Dermis microvascular lymphatic vessel endothelial cell (primary cell): Measurements from ENCODE around the gene KRTAP16-1. TPM values are rescaled to one million over a fixed set of nuclear protein-coding genes. Genes with fewer than 3 reads are reported as not detected.

ENCODE experiments used
- DNase-seq, 2 donors: peaks; one replicate each; pipeline versions ENCODE4 v3.0.0 to v3.0.0-alpha.2; 2010; ENCODE audit warnings: low read depth in 2 of 2
- total RNA-seq: library from RNA; depleted of rRNA; stranded (reverse); fragments of >200 nt; gene quantifications from 2 replicates; pipeline ENCODE4 v1.2.1, GENCODE V29; 2014

Gene KRTAP16-1
- total RNA-seq, 1 donor from 2014 or later: not detected

GRCh38 chr17:41329279-41329948 lies 20.3 kb upstream of the KRTAP16-1 start:
- peak; percentile 9 to 50 for DNase-seq

GRCh38 chr17:41328207-41328606 lies 19.1 kb upstream of the KRTAP16-1 start:
- no peak for DNase-seq

- no peak for DNase-seq
Observed at GRCh38 chr17:41327411-41328120, 18.5 kb upstream of the KRTAP16-1 start.

GRCh38 chr17:41326173-41327145 lies 17.4 kb upstream of the KRTAP16-1 start:
- DNase-seq: no peak

GRCh38 chr17:41325611-41326010 lies 16.5 kb upstream of the KRTAP16-1 start:
- no peak for DNase-seq

- DNase-seq: no peak
Observed at GRCh38 chr17:41325126-41325525, 16.0 kb upstream of the KRTAP16-1 start.

GRCh38 chr17:41324180-41325075 lies 15.3 kb upstream of the KRTAP16-1 start:
- DNase-seq: no peak

GRCh38 chr17:41322903-41323895 lies 14.1 kb upstream of the KRTAP16-1 start:
- no peak for DNase-seq

- DNase-seq: peak; percentile 23 to 56
Observed at GRCh38 chr17:41322094-41322902, 13.2 kb upstream of the KRTAP16-1 start.

GRCh38 chr17:41318231-41318630 lies 9.1 kb upstream of the KRTAP16-1 start:
- DNase-seq: no peak

- DNase-seq: no peak
Observed at GRCh38 chr17:41315814-41316445, 6.8 kb upstream of the KRTAP16-1 start.

- no peak for DNase-seq
Observed at GRCh38 chr17:41315204-41315794, 6.2 kb upstream of the KRTAP16-1 start, which contains the start of gene KRTAP17-1. Gene KRTAP17-1, minus strand, starts transcription at chr17:41315710. Its CDS starts 60 bp downstream, at chr17:41315650.

- no peak for DNase-seq
Observed at GRCh38 chr17:41311111-41311510, 2.0 kb upstream of the KRTAP16-1 start.

GRCh38 chr17:41308251-41308917 lies 725 bp downstream of the KRTAP16-1 start:
- no peak for DNase-seq

- DNase-seq: no peak
Observed at GRCh38 chr17:41307647-41308046, 1.5 kb downstream of the KRTAP16-1 start.

- no peak for DNase-seq
Observed at GRCh38 chr17:41304091-41304490, 5.0 kb downstream of the KRTAP16-1 start.

GRCh38 chr17:41302981-41303380 lies 6.1 kb downstream of the KRTAP16-1 start:
- DNase-seq: no peak
